Measurements from ENCODE around the gene GIPC1. TPM values are rescaled to one million over a fixed set of nuclear protein-coding genes. Genes with fewer than 3 reads are reported as not detected.

GIPC1 gene
- total and polyA plus RNA-seq, 12 donors = 41.6 to 84.1 (median 46.6) TPM

- peaks cover 9 to 54% (median 47%) of the 10 kb centered on the region in 9 donors for H3K4me1 ChIP-seq
- DNase-seq = no peak
- intact Hi-C loops (cut with DNase I) = no loop called here
- H3K27me3 ChIP-seq = no peaks in the 10 kb centered on the region
- H3K36me3 ChIP-seq = peaks cover 8 to 70% (median 51%) of the 10 kb centered on the region in 9 donors
- no peak for TF ChIP-seq CTCF (IDR thresholded peaks at IDR 0.05)
- 81 to 82% methylated on average over 34 of the region's 34 CpGs for WGBS, 2 donors
- ATAC-seq = peak in 4 of 8 donors; percentile 23 to 39 (median 28)
- H3K9me3 ChIP-seq = no peaks in the 10 kb centered on the region
- peak overlapping the region in 5 of 10 donors; percentile 13 to 96 (median 65) for H3K27ac ChIP-seq
- H3K4me3 ChIP-seq = peak overlapping the region in 1 of 10 donors; percentile 63
These were observed 54.6 kb downstream of the GIPC1 start for GRCh38 chr19:14441041-14441938.

GRCh38 chr19:14440049-14440448 is 55.9 kb downstream of the GIPC1 start:
- intact Hi-C loops (cut with DNase I) = no loop called here
- peak overlapping the region in 6 of 10 donors; percentile 14 to 63 (median 36) for H3K4me3 ChIP-seq
- H3K36me3 ChIP-seq = peaks cover 8 to 66% (median 39%) of the 10 kb centered on the region in 9 donors
- no peaks in the 10 kb centered on the region for H3K27me3 ChIP-seq
- TF ChIP-seq CTCF (IDR thresholded peaks at IDR 0.05) = no peak
- DNase-seq (peak; percentile 72 to 80), ATAC-seq (peak; percentile 59 to 75 (median 65))
- no peaks in the 10 kb centered on the region for H3K9me3 ChIP-seq
- peaks cover 9 to 67% (median 57%) of the 10 kb centered on the region in 9 donors for H3K4me1 ChIP-seq
- WGBS, 2 donors = 41 to 50% methylated on average over 9 of the region's 9 CpGs
- peak overlapping the region in 9 of 10 donors; percentile 49 to 96 (median 72) for H3K27ac ChIP-seq

- H3K27ac ChIP-seq = peak overlapping the region in 5 of 10 donors; percentile 25 to 96 (median 49)
- WGBS, 2 donors = 56 to 67% methylated on average over 9 of the region's 9 CpGs
- no peak overlapping the region for H3K4me3 ChIP-seq
- no peak for DNase-seq
- peaks cover 9 to 77% (median 66%) of the 10 kb centered on the region in 9 donors for H3K4me1 ChIP-seq
- H3K27me3 ChIP-seq = no peaks in the 10 kb centered on the region
- intact Hi-C loops (cut with DNase I) = loop anchor here in 2 of 10 donors (5.0 kb wide), 1 partner anchor 33 kb away; no protein-coding TSS in a partner anchor
- H3K36me3 ChIP-seq = peaks cover 7 to 56% (median 30%) of the 10 kb centered on the region in 9 donors
- no peak for TF ChIP-seq CTCF (IDR thresholded peaks at IDR 0.05)
- no peaks in the 10 kb centered on the region for H3K9me3 ChIP-seq
- ATAC-seq = no peak
These were observed 56.9 kb downstream of the GIPC1 start for GRCh38 chr19:14439014-14439413.

GRCh38 chr19:14437578-14438140 is 58.3 kb downstream of the GIPC1 start:
- 82 to 92% methylated on average over 7 of the region's 7 CpGs for WGBS, 2 donors
- intact Hi-C loops (cut with DNase I) = loop anchor here in 2 of 10 donors (5.0 kb wide), 1 partner anchor 35 kb away; no protein-coding TSS in a partner anchor
- no peak for TF ChIP-seq CTCF (IDR thresholded peaks at IDR 0.05)
- no peaks in the 10 kb centered on the region for H3K9me3 ChIP-seq
- peaks cover 0 to 43% (median 16%) of the 10 kb centered on the region in 9 donors for H3K36me3 ChIP-seq
- ATAC-seq = no peak
- H3K27ac ChIP-seq = peak overlapping the region in 4 of 10 donors; percentile 16 to 98 (median 96)
- H3K27me3 ChIP-seq = no peaks in the 10 kb centered on the region
- no peak overlapping the region for H3K4me3 ChIP-seq
- DNase-seq = no peak
- H3K4me1 ChIP-seq = peaks cover 9 to 81% (median 75%) of the 10 kb centered on the region in 9 donors
